Tibial nerve (tissue), 3 donors: Measurements from ENCODE around the gene CAPG.

Experiments
- EP300 ChIP-seq, 2 donors: sonication (generic); formaldehyde crosslinking; IDR thresholded peaks; one replicate each; pipeline ENCODE4 v1.6.1; 2017; ENCODE audit warnings: antibody characterized with exemption in 2 of 2, mild to moderate bottlenecking in 1 of 2
- POLR2A ChIP-seq, 2 donors: fragments of 450-650 bp; IDR thresholded peaks; one replicate each; pipeline ENCODE4 v1.6.1; 2017; ENCODE audit warnings: antibody characterized with exemption in 2 of 2, mild to moderate bottlenecking in 2 of 2, moderate library complexity in 2 of 2

GRCh38 chr2:85457877-85458316 is 47.7 kb upstream of the CAPG start:
- TF ChIP-seq POLR2A (IDR thresholded peaks at IDR 0.05), result no peak
- TF ChIP-seq EP300 (IDR thresholded peaks at IDR 0.05), result no peak
